HG02852 (cell line): ENCODE data around the gene EP400.
A peak's percentile ranks its signal among the peaks of the same experiment; 100 is the strongest.
"Not testable (repeated sequence)": the region's sequence is repeated elsewhere in the genome, so short reads cannot be mapped to it uniquely, and the experiment has no call there.

ENCODE experiments used
- ATAC-seq: cut with Tn5 transposase; IDR thresholded peaks from one replicate; pipeline ENCODE4 v1.9.1; 2021; ENCODE audit warnings: mild to moderate bottlenecking, moderate library complexity; ENCODE audit not compliant: unreplicated experiment

The EP400 gene

DNA sequence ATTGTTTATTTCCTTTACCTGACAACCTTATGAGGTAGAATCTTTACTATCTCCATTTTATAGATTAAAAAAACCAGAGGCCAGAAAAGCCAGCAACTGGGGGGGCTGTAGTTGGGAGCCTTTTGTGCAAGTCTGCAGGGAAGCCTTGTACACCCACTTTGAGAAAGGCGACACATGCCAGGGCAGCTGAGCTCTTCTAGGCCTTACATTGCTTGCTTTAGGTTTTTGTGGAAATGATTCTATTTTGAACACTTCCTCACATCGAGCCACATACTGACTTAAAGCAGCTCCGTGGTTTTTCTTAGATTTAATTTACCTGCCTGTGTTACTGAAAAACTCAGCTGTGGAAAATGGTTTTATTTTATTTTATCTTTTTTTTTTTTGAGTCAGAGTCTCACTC is 34.6 kb downstream of the EP400 start:
- ATAC-seq, result no peak

- not testable (repeated sequence) for ATAC-seq
These were observed 35.8 kb downstream of the EP400 start for GRCh38 chr12:131985510-131985875.

GRCh38 chr12:131986361-131986760 is 36.6 kb downstream of the EP400 start:
- no peak for ATAC-seq

DNA sequence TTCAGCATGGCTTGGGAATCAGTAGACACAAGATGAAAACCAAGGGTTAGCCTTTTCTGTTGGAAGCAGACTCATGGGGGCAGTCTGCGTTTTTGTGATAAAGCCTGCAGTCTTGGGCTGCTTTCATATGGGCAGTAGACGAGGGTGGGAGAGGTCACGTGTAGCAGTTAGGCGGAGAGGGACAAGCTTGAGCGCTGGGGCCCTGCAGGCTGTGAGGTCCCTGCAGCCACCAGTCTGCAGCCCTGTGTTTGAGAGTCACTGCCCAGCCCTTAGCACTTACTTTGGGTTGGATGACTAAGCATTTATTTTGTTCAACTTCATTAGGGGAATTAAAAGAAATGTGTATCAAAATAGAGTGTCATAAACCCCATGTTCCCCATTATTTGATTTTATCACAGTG is 37.2 kb downstream of the EP400 start:
- no peak for ATAC-seq

GRCh38 chr12:131987552-131987951 is 37.8 kb downstream of the EP400 start:
- no peak for ATAC-seq

GRCh38 chr12:131988054-131988796 is 38.5 kb downstream of the EP400 start:
- ATAC-seq, result no peak

- ATAC-seq, result no peak
These were observed 39.3 kb downstream of the EP400 start for GRCh38 chr12:131989021-131989420.

DNA sequence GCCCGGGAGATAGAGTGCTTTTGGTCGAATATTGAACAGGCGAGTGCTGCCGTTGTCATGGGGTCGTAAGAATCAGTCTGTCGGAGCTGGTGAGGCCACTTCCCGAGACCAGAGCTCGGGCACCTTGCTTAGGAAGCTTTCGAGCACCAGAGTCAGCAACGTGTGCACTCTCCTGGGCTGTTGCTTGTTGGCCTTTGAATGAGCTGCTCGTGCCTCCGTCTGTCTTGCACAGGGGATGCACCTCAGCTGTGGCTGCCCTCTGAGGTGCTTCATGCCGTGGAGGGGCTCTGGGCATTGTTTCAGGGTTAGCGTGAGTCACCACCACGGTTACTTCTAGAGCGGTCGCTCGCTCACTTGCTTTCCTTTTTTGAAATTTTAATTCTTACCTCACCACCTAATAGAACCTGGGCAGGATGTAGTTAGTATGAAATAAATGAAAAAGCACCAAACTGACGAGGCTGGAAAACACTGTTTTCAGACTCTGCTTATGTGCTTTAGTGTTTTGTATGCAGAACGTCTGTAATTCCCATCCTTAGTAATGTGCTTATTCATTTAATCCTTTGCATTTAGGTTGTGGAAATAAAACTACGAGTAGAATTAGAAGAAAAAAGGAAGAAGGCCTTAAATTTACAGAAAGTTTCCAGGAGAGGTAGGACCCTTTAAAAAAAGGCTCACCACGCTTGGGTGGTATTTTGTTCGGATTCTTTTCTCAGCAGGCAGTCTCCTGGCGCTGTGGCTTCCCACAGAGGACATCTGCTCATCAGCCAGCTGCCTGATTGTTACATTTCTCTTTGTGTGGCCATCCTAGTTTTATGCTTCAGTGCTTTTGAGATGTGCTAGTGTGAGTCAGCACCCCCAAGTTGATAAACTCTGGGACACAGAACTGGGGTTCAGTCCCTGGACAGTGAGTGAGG is 40.6 kb downstream of the EP400 start:
- no peak for ATAC-seq

GRCh38 chr12:131990980-131991305 is 41.2 kb downstream of the EP400 start:
- ATAC-seq, result no peak

DNA sequence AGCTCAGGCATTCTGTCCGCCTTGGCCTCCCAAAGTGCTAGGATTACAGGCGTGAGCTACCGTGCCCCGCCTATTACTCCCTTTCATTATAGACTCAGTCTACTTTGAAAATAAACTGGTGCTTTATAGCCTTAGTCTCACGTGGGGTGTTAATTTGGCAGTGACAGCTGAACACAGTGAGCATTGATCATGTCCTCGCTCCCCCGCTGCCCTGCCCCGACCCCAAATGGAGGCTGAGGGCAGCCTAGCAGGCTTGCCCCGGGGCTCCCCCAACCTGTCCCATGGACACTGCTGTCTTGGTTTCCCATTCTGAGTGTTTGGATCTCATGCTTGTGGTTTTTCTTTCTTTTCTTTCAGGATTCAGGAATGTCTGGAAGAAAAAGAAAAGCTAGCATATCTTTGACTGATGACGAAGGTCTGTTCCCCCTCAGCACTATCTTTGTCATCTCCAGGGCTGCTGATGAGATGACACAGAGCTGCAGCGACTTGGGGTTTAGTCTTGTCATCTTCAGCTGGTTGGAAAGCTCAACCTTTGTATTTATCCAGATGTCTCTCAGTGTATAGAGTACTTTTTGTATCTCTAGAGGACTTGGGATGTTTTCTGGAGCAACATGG is 42.2 kb downstream of the EP400 start:
- ATAC-seq, result no peak

- ATAC-seq, result peak; percentile 65
These were observed 44.8 kb downstream of the EP400 start for GRCh38 chr12:131994589-131994988.

GRCh38 chr12:132000286-132000872 is 50.6 kb downstream of the EP400 start:
- no peak for ATAC-seq

GRCh38 chr12:132003846-132004245 is 54.1 kb downstream of the EP400 start:
- ATAC-seq, result no peak

DNA sequence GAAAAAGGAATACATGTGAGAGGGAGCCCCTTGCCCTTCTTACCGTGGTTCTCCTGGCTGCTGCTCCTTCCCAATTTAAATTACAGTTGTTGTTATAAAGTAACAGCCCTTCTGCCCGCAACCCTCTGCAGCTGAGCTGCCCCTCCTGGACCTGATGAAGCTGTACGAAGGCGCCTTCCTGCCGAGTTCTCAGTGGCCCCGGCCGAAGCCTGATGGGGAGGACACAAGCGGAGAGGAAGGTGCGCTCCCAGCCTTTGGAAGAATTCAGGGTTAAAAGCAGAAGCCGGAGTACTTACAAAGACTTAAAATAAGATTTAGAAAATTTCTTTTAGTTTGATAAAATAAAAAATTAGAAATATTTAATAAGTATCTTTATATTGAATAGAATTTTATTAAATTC is 55.2 kb downstream of the EP400 start:
- ATAC-seq, result no peak

DNA sequence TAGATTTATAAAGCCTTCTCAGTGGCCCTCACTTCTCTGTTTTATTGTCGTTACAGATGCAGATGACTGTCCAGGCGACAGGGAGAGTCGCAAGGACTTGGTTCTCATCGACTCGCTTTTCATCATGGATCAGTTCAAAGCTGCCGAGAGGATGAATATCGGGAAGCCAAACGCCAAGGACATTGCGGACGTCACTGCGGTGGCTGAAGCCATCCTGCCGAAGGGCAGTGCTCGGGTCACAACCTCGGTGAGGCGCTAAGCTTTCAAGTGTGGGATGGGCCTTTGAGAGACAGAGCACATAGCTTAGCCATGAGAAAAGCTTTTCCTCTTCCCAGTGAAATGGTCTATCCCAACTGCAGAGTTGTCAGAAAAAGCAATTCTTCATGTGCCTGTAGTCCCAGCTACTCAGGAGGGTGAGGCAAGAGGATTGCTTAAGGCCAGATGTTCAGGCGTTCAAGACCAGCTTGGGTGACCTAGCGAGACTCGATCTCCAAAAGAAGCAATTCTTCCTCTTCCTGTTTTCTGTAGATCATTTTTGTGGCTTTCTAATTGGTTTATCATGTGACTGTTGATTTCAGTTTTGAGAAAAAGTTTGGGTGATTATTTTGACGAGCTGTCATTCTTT is 56.4 kb downstream of the EP400 start:
- no peak for ATAC-seq

DNA sequence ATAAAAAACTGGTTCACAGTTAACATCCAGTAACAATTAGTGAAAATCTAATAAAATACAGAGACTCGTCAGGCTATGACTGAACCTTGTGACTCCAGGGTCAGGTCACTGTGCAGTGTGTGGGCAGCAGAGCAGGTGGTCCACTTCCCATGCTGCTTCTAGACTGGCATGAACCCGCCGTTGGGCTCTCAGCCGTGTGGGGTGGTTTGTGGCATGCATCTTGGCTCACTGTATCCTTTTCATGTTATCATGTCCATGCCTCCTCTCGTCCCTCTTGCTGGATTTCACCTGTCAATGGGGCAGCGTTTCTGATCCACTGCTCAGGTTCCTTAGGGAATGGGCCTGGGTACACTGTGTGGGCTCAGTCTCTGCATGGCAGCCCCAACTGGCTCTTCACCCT is 57.3 kb downstream of the EP400 start:
- ATAC-seq, result no peak

- ATAC-seq, result no peak
These were observed 59.7 kb downstream of the EP400 start for GRCh38 chr12:132009336-132009859.

GRCh38 chr12:132012919-132013568 is 63.3 kb downstream of the EP400 start:
- no peak for ATAC-seq

GRCh38 chr12:132014092-132014914 is 64.6 kb downstream of the EP400 start:
- ATAC-seq, result no peak
